PC-3 (cell line): ENCODE measurements around the gene GULP1.

Experiments
- CTCF ChIP-seq: fragments of 300-600 bp; sonication (generic); conservative IDR thresholded peaks from 2 replicates; pipeline ENCODE4 v1.5.1; 2017; ENCODE audit warnings: antibody characterized with exemption, low read depth, mild to moderate bottlenecking, low read length
- EZH2 ChIP-seq: fragments of 300-600 bp; sonication (generic); IDR thresholded peaks from one replicate; pipeline ENCODE4 v1.6.1; 2017; ENCODE audit warnings: antibody characterized with exemption, mild to moderate bottlenecking, low read length; ENCODE audit not compliant: unreplicated experiment

- no peak for TF ChIP-seq CTCF
- no peak for TF ChIP-seq EZH2
These were observed 290.5 kb downstream of the GULP1 start for GRCh38 chr2:188582211-188582610.
